Fibroblast of lung (primary cell): Measurements from ENCODE around the gene KLHL25. TPM values are rescaled to one million over a fixed set of nuclear protein-coding genes. Genes with fewer than 3 reads are reported as not detected.

ENCODE experiments used
- DNase-seq, 2 donors: peaks; one replicate each; pipeline versions ENCODE4 v3.0.0 to v3.0.0-alpha.2; 2010; ENCODE audit warnings: low read depth in 2 of 2
- H2AFZ ChIP-seq: 2 replicates; pipeline ENCODE4 v1.5.1; 2012; ENCODE audit warnings: low read length, control low read depth, inconsistent platforms
- H3K27ac ChIP-seq: 2 replicates; pipeline ENCODE4 v1.5.1; 2011; ENCODE audit warnings: low read length, control low read depth; ENCODE audit not compliant: insufficient read depth
- H3K27me3 ChIP-seq: 2 replicates; pipeline ENCODE4 v1.5.1; 2011; ENCODE audit warnings: mild to moderate bottlenecking, low read length; ENCODE audit not compliant: control insufficient read depth, insufficient read depth
- H3K36me3 ChIP-seq: 2 replicates; pipeline ENCODE4 v1.5.1; 2011; ENCODE audit warnings: low read length; ENCODE audit not compliant: control insufficient read depth, insufficient read depth
- H3K4me1 ChIP-seq: 2 replicates; pipeline ENCODE4 v1.5.1; 2011; ENCODE audit warnings: low read length; ENCODE audit not compliant: control insufficient read depth, insufficient read depth; ENCODE audit errors: extremely low read depth
- H3K4me2 ChIP-seq: 2 replicates; pipeline ENCODE4 v1.5.1; 2011; ENCODE audit warnings: low read length, control low read depth; ENCODE audit not compliant: insufficient read depth; ENCODE audit errors: extremely low read depth
- H3K4me3 ChIP-seq, 4 experiments: fragments of 200-600 bp in 1 of 4; sonication (generic) in 1 of 4; replicated peaks in 1 of 4; 2 replicates each; pipeline ENCODE4 v1.5.1; 2011 to 2016; ENCODE audit warnings: low read length in 4 of 4, low read depth in 3 of 4, mild to moderate bottlenecking in 3 of 4, control low read depth in 2 of 4, inconsistent platforms in 1 of 4, mixed read lengths in 1 of 4; ENCODE audit not compliant: insufficient read depth in 1 of 4; ENCODE audit errors: control extremely low read depth in 1 of 4
- H3K79me2 ChIP-seq: 2 replicates; pipeline ENCODE4 v1.5.1; 2012; ENCODE audit warnings: mild to moderate bottlenecking, low read length, inconsistent platforms; ENCODE audit not compliant: control insufficient read depth, insufficient read depth
- H3K9ac ChIP-seq: 2 replicates; pipeline ENCODE4 v1.5.1; 2011; ENCODE audit warnings: mild to moderate bottlenecking, low read length, control low read depth; ENCODE audit not compliant: insufficient read depth
- H3K9me3 ChIP-seq: 2 replicates; pipeline ENCODE4 v1.5.1; 2012; ENCODE audit warnings: low read depth, low read length; ENCODE audit not compliant: control insufficient read depth, insufficient read depth
- H4K20me1 ChIP-seq: 2 replicates; pipeline ENCODE4 v1.5.1; 2011; ENCODE audit warnings: low read length; ENCODE audit not compliant: control insufficient read depth, insufficient read depth; ENCODE audit errors: extremely low read depth
- CTCF ChIP-seq, 2 donors: IDR thresholded peaks in 1 of 2; conservative IDR thresholded peaks in 1 of 2; 1 replicate in 1 of 2; 2 replicates in 1 of 2; pipeline ENCODE4 v1.5.1; 2011 to 2012; ENCODE audit warnings: low read length in 2 of 2, control low read depth in 1 of 2, inconsistent platforms in 1 of 2, low read depth in 1 of 2, mild to moderate bottlenecking in 1 of 2
- EZH2 ChIP-seq: IDR thresholded peaks from 2 replicates; pipeline ENCODE4 v1.5.1; 2012; ENCODE audit warnings: low read length, control low read depth, mild to moderate bottlenecking; ENCODE audit errors: missing control alignments
- polyA plus RNA-seq, 2 donors: library from polyadenylated mRNA; depleted of rRNA in 1 of 2; stranded (reverse) in 1 of 2; unstranded in 1 of 2; fragments of >200 nt; gene quantifications; 2 replicates each; pipeline ENCODE4 v1.2.1, GENCODE V29; 2011 to 2012; ENCODE audit warnings: missing spikeins in 1 of 2
- total RNA-seq: library from RNA; depleted of rRNA; stranded (reverse); fragments of >200 nt; gene quantifications from 2 replicates; pipeline ENCODE4 v1.2.1, GENCODE V29; 2014

The KLHL25 gene
- total and polyA plus RNA-seq, 2 donors (not counting 1 experiment from before 2014, with no cell fraction given): 1.4 to 5.4 TPM

- H3K9ac ChIP-seq: no peak overlapping the region
- H3K4me3 ChIP-seq: no peak overlapping the region
- TF ChIP-seq EZH2 (no peak), CTCF (conservative IDR thresholded peaks at IDR 0.05 in 1 of 2, IDR thresholded peaks at IDR 0.05 in 1 of 2; ENCODE audit: low read depth in 1 of 2, low read length in 2 of 2) (no peak)
- no peak overlapping the region for H3K27ac ChIP-seq
- no peak overlapping the region for H3K4me2 ChIP-seq
- H3K9me3 ChIP-seq: no peaks in the 10 kb centered on the region
- H3K4me1 ChIP-seq: peaks cover 7% of the 10 kb centered on the region
- no peaks in the 10 kb centered on the region for H3K79me2 ChIP-seq
- no peaks in the 10 kb centered on the region for H3K36me3 ChIP-seq
- DNase-seq: peak; percentile 86 to 88
- no peaks in the 10 kb centered on the region for H4K20me1 ChIP-seq
- H2AFZ ChIP-seq: no peak overlapping the region
- no peaks in the 10 kb centered on the region for H3K27me3 ChIP-seq
Observed at GRCh38 chr15:85761635-85762034, 33.1 kb downstream of the KLHL25 start.

- Histone ChIP-seq H4K20me1 (no peaks in the 10 kb centered on the region), H3K27ac (no peak overlapping the region), H3K4me3 (no peak overlapping the region), H3K27me3 (no peaks in the 10 kb centered on the region), H2AFZ (no peak overlapping the region), H3K4me1 (peaks cover 7% of the 10 kb centered on the region), H3K36me3 (no peaks in the 10 kb centered on the region), H3K4me2 (no peak overlapping the region), H3K9me3 (no peaks in the 10 kb centered on the region), H3K79me2 (no peaks in the 10 kb centered on the region), H3K9ac (no peak overlapping the region)
- DNase-seq: no peak
- TF ChIP-seq CTCF (conservative IDR thresholded peaks at IDR 0.05 in 1 of 2, IDR thresholded peaks at IDR 0.05 in 1 of 2; ENCODE audit: low read depth in 1 of 2, low read length in 2 of 2) (no peak), EZH2 (no peak)
Observed at GRCh38 chr15:85760531-85761371, 34.0 kb downstream of the KLHL25 start.

- no peak overlapping the region for H3K4me2 ChIP-seq
- H4K20me1 ChIP-seq: no peaks in the 10 kb centered on the region
- TF ChIP-seq CTCF (conservative IDR thresholded peaks at IDR 0.05 in 1 of 2, IDR thresholded peaks at IDR 0.05 in 1 of 2; ENCODE audit: low read depth in 1 of 2, low read length in 2 of 2) (no peak), EZH2 (no peak)
- H3K4me3 ChIP-seq: no peak overlapping the region
- H3K4me1 ChIP-seq: peaks cover 7% of the 10 kb centered on the region
- H3K9ac ChIP-seq: no peak overlapping the region
- no peaks in the 10 kb centered on the region for H3K79me2 ChIP-seq
- H3K36me3 ChIP-seq: no peaks in the 10 kb centered on the region
- no peaks in the 10 kb centered on the region for H3K9me3 ChIP-seq
- no peak overlapping the region for H2AFZ ChIP-seq
- H3K27me3 ChIP-seq: no peaks in the 10 kb centered on the region
- no peak for DNase-seq
- no peak overlapping the region for H3K27ac ChIP-seq
Observed at GRCh38 chr15:85760049-85760448, 34.7 kb downstream of the KLHL25 start.
